ENCODE measurements around the gene SLC25A52. TPM values are rescaled to one million over a fixed set of nuclear protein-coding genes. Genes with fewer than 3 reads are reported as not detected.

Gene SLC25A52
- total RNA-seq, 1 experiment from 2014 or later = not detected

- H2BK120ac ChIP-seq (ENCODE audit: low read depth, low read length, poor library complexity, severe bottlenecking) = no peak overlapping the region
- no peak overlapping the region for H2BK20ac ChIP-seq (ENCODE audit: low read depth, low read length, poor library complexity, severe bottlenecking)
- no peaks in the 10 kb centered on the region for H3K23me2 ChIP-seq (ENCODE audit: insufficient read length, low read depth, low read length, poor library complexity, severe bottlenecking)
- peaks cover 3 to 7% of the 10 kb centered on the region in 2 experiments for H3K4me1 Mint-ChIP-seq
- H3K23ac ChIP-seq (ENCODE audit: insufficient read length, low read depth, low read length) = no peak overlapping the region
- no peak overlapping the region for H3K4me2 ChIP-seq (ENCODE audit: insufficient read depth, insufficient read length, low read length)
- no peak overlapping the region for H3K9ac ChIP-seq (ENCODE audit: extremely low read depth, insufficient read length, low read length)
- no peak overlapping the region for H2BK5ac ChIP-seq (ENCODE audit: insufficient read length, low read length)
- H2BK12ac ChIP-seq (ENCODE audit: insufficient read length, low read depth, low read length) = no peak overlapping the region
- H3K27me3 Mint-ChIP-seq (ENCODE audit: low read depth) = peaks cover 4% of the 10 kb centered on the region; the same call in 1 of the 2 replicates
- H3K14ac ChIP-seq (ENCODE audit: insufficient read depth, low read length) = no peak overlapping the region
- peaks cover 7 to 16% (median 11%) of the 10 kb centered on the region in 3 experiments; a peak in 6 of 7 replicates for H3K36me3 Mint-ChIP-seq (ENCODE audit: insufficient read depth in 1 of 3, low read depth in 3 of 3)
- no peak overlapping the region for H3K4ac ChIP-seq (ENCODE audit: low read depth, low read length)
- H3K18ac ChIP-seq (ENCODE audit: insufficient read length, low read depth, low read length) = no peak overlapping the region
- TF ChIP-seq CTCF (conservative IDR thresholded peaks at IDR 0.05) = peak; percentile 91
- no peaks in the 10 kb centered on the region for H3K27me3 ChIP-seq (ENCODE audit: insufficient read depth, low read length)
- peak; percentile 86 for DNase-seq
- H3K27ac Mint-ChIP-seq = no peak overlapping the region
- no peaks in the 10 kb centered on the region for H3K79me1 ChIP-seq (ENCODE audit: insufficient read depth, low read depth, low read length, poor library complexity, severe bottlenecking)
- no peak overlapping the region for H4K5ac ChIP-seq (ENCODE audit: insufficient read length, low read depth, low read length)
- WGBS (ENCODE audit: extremely low coverage, insufficient read length, low lambda C conversion rate) = no CpG with 5 or more reads among the region's 7 CpGs
- H4K8ac ChIP-seq (replicated peaks; ENCODE audit: insufficient read length, low read depth, low read length) = no peak overlapping the region
- no peak overlapping the region for H3K27ac ChIP-seq (ENCODE audit: insufficient read length, low read depth, low read length)
- H3K9me3 Mint-ChIP-seq = peaks cover 11 to 16% of the 10 kb centered on the region in 2 experiments
- no peak overlapping the region for H3K56ac ChIP-seq (ENCODE audit: insufficient read length, low read depth, low read length)
- H3K79me2 ChIP-seq (ENCODE audit: insufficient read depth, low read length) = no peaks in the 10 kb centered on the region
- no peak overlapping the region for H2AK5ac ChIP-seq (ENCODE audit: insufficient read length, low read length)
- H3K4me1 ChIP-seq (ENCODE audit: insufficient read depth, low read length) = no peaks in the 10 kb centered on the region
- H3K4me3 Mint-ChIP-seq = no peak overlapping the region
- H4K20me1 ChIP-seq (ENCODE audit: control insufficient read depth, insufficient read depth, insufficient read length) = no peaks in the 10 kb centered on the region
- no peaks in the 10 kb centered on the region for H3K9me3 ChIP-seq (ENCODE audit: control insufficient read depth, low read depth, low read length)
- H2AFZ ChIP-seq (ENCODE audit: low read length) = no peak overlapping the region
- H3T11ph ChIP-seq (ENCODE audit: low read length) = no peak overlapping the region
- no peak overlapping the region for H2BK15ac ChIP-seq (ENCODE audit: low read depth, low read length)
- no peak overlapping the region for H4K91ac ChIP-seq (ENCODE audit: insufficient read length, low read depth, low read length)
These were observed 38.2 kb downstream of the SLC25A52 start for GRCh38 chr18:31722369-31722957.
